Adrenal gland (tissue), 12 donors: ENCODE data around the gene STX8. TPM values are rescaled to one million over a fixed set of nuclear protein-coding genes. Genes with fewer than 3 reads are reported as not detected.

Experiments
- DNase-seq, 7 donors: peaks; one replicate each; pipeline ENCODE4 v3.0.0-alpha.2; 2019 to 2020
- H3K27ac ChIP-seq, 5 donors: fragments of 200-600 bp; sonication (generic) in 4 of 5; 1 replicate in 3 of 5; 2 replicates in 2 of 5; pipeline versions ENCODE4 v1.5.1 to v1.8.0; 2016 to 2020; ENCODE audit warnings: mild to moderate bottlenecking in 1 of 5
- H3K27me3 ChIP-seq: fragments of 200-600 bp; 2 replicates; pipeline ENCODE4 v1.8.0; 2021
- H3K36me3 ChIP-seq, 2 donors: fragments of 200-600 bp; replicated peaks in 1 of 2; 1 replicate in 1 of 2; 2 replicates in 1 of 2; pipeline versions ENCODE4 v1.5.1 to v1.8.0; 2018 to 2022
- H3K4me1 ChIP-seq, 2 donors: fragments of 200-600 bp; replicated peaks in 1 of 2; 1 replicate in 1 of 2; 2 replicates in 1 of 2; pipeline versions ENCODE4 v1.5.1 to v1.8.0; 2018 to 2021
- H3K4me3 ChIP-seq, 4 donors: fragments of 200-600 bp; sonication (generic) in 3 of 4; one replicate each; pipeline ENCODE4 v1.5.1; 2016 to 2018
- H3K9me3 ChIP-seq, 3 donors: fragments of 200-600 bp; sonication (generic) in 1 of 3; replicated peaks in 1 of 3; 1 replicate in 2 of 3; 2 replicates in 1 of 3; pipeline versions ENCODE4 v1.5.1 to v1.8.0; 2016 to 2021
- POLR2A ChIP-seq, 2 donors: fragments of 450-650 bp; IDR thresholded peaks; one replicate each; pipeline ENCODE4 v1.6.1; 2017; ENCODE audit warnings: antibody characterized with exemption in 2 of 2, mild to moderate bottlenecking in 2 of 2, moderate library complexity in 1 of 2
- WGBS, 4 donors: extraction: QIAGEN DNeasy Blood & Tissue Kit in 2 of 4; methylation state at CpG; one replicate each; pipeline versions ENCODE4 v1.1.5 to v1.1.7; 2013 to 2017; 5-methylcytosine and 5-hydroxymethylcytosine counted together
- intact Hi-C, 2 donors: fragments of 100-400 bp; cut with DNase I; formaldehyde crosslinking; loops; one replicate each; pipeline versions ENCODE4 v1.14.1 to v1.15.0; 2022 to 2023
- polyA plus RNA-seq, 3 donors: library from polyadenylated mRNA; stranded (reverse); fragments of 200-250 nt in 2 of 3; fragments of 350-450 nt in 1 of 3; fragmentation: Illumina TruSeq in 1 of 3; extraction: RNeasy Lipid Tissue Mini Kit (QIAGEN cat#74804) in 1 of 3; gene quantifications; one replicate each; pipeline ENCODE4 v1.2.3, GENCODE V29; 2013 to 2014
- total RNA-seq, 9 donors: library from RNA; depleted of rRNA in 4 of 9; stranded (reverse); fragments of >200 nt in 4 of 9; fragments of 120-200 nt in 1 of 9; fragmentation: NEBNext Ultra II Directional in 1 of 9; extraction: Animal tissue kit (Norgen Biotek cat#: 25700) in 1 of 9; gene quantifications; one replicate each; pipeline versions ENCODE4 v1.1.0 to v1.2.4, GENCODE V29; 2013 to 2023
- TF ChIP-seq, protein P1 (sequence below), 6 experiments: fragments of 450-650 bp in 4 of 6; fragments of 200-600 bp in 2 of 6; sonication (generic) in 1 of 6; IDR thresholded peaks; 1 replicate in 5 of 6; 2 replicates in 1 of 6; pipeline versions ENCODE4 v1.5.1 to v1.8.0; 2016 to 2021; ENCODE audit warnings: antibody characterized with exemption in 6 of 6, mild to moderate bottlenecking in 2 of 6, moderate library complexity in 1 of 6
- donor health status: healthy with polysubstance abuse.
- donor health status: Bipolar disorder and iron deficiency.
- donor health status: DM: yes; HTN: yes; CAD: no.
- donor health status: DM: no; HTN: no; CAD: no.
- donor health status: DM: no; HTN: no; CAD: no.
- donor health status: DM: yes; HTN: yes; CAD: no.

The STX8 gene
- total and polyA plus RNA-seq, 12 donors: 21.9 to 94.1 (median 72.3) TPM

- no peak overlapping the region for H3K27ac ChIP-seq
- intact Hi-C loops: no loop called here
- TF ChIP-seq, protein P1, sequence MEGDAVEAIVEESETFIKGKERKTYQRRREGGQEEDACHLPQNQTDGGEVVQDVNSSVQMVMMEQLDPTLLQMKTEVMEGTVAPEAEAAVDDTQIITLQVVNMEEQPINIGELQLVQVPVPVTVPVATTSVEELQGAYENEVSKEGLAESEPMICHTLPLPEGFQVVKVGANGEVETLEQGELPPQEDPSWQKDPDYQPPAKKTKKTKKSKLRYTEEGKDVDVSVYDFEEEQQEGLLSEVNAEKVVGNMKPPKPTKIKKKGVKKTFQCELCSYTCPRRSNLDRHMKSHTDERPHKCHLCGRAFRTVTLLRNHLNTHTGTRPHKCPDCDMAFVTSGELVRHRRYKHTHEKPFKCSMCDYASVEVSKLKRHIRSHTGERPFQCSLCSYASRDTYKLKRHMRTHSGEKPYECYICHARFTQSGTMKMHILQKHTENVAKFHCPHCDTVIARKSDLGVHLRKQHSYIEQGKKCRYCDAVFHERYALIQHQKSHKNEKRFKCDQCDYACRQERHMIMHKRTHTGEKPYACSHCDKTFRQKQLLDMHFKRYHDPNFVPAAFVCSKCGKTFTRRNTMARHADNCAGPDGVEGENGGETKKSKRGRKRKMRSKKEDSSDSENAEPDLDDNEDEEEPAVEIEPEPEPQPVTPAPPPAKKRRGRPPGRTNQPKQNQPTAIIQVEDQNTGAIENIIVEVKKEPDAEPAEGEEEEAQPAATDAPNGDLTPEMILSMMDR (IDR thresholded peaks at IDR 0.05): no peak
- TF ChIP-seq POLR2A (IDR thresholded peaks at IDR 0.05): no peak
- no peaks in the 10 kb centered on the region for H3K36me3 ChIP-seq
- no peaks in the 10 kb centered on the region for H3K4me1 ChIP-seq
- no peak overlapping the region for H3K4me3 ChIP-seq
- no peak for DNase-seq
- H3K9me3 ChIP-seq: no peaks in the 10 kb centered on the region
- 93 to 97% (median 95%) methylated on average over 5 of the region's 5 CpGs for WGBS, 4 donors
- H3K27me3 ChIP-seq: no peaks in the 10 kb centered on the region
Measured at GRCh38 chr17:9472094-9472493, 103.5 kb downstream of the STX8 start.

DNA sequence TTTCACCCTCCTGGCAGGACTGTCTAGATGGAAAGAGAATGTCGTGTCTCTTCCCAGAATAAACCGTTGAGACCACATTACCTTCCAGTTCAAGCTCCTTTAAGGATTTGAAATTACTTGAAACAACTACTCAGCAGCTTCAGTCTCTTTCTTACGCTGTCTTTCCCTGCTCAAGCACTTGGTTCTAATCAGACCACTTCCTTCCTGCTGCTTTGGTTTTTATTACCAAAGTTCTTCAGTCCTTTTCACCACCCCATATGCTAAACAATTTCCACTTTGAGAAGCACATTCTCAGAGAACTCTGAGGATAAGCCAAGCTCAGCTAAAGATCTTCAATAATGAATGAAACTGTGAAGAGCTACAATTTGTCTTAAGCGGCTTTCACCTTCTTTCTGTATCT is 105.4 kb downstream of the STX8 start:
- Histone ChIP-seq H3K27ac (no peak overlapping the region), H3K4me1 (no peaks in the 10 kb centered on the region), H3K4me3 (no peak overlapping the region), H3K9me3 (no peaks in the 10 kb centered on the region), H3K27me3 (no peaks in the 10 kb centered on the region), H3K36me3 (no peaks in the 10 kb centered on the region)
- DNase-seq: no peak
- no peak for TF ChIP-seq POLR2A (IDR thresholded peaks at IDR 0.05)
- TF ChIP-seq, protein P1 (IDR thresholded peaks at IDR 0.05): no peak
- intact Hi-C loops: no loop called here
- WGBS, 4 donors: 66 to 71% (median 70%) methylated on average over 4 of the region's 4 CpGs

DNA sequence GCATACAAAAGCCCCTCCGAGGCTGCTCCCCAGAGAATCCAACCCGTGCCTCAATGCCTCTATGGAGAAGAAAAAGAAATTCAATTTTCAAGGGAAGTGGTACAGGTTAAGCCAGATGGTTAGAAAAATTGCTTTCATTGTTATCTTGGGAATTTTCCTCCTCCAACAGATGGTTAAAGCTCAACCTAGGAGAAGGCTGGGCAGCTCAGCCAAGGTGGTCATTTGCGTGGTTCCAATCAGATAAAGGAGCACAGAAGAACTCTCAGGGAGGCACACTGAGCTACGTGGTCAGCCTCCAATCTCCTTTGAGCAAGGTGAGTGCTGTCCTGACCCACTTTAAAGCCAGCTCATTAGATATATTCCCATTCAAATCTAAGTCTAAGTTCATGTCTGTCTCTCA is 106.7 kb downstream of the STX8 start:
- Histone ChIP-seq H3K27me3 (no peaks in the 10 kb centered on the region), H3K4me1 (no peaks in the 10 kb centered on the region), H3K4me3 (no peak overlapping the region), H3K9me3 (no peaks in the 10 kb centered on the region), H3K36me3 (no peaks in the 10 kb centered on the region), H3K27ac (no peak overlapping the region)
- 83 to 92% (median 84%) methylated on average over 4 of the region's 4 CpGs for WGBS, 4 donors
- no peak for DNase-seq
- TF ChIP-seq, protein P1 (IDR thresholded peaks at IDR 0.05): no peak
- no peak for TF ChIP-seq POLR2A (IDR thresholded peaks at IDR 0.05)
- intact Hi-C loops: no loop called here

- no peaks in the 10 kb centered on the region for H3K9me3 ChIP-seq
Measured at GRCh38 chr17:9468532-9468931, 107.1 kb downstream of the STX8 start.

More at GRCh38 chr17:9468532-9468931, 107.1 kb downstream of the STX8 start:
- WGBS, 4 donors: 53 to 71% (median 62%) methylated on average over 7 to 10 of the region's 10 CpGs
- no peak overlapping the region for H3K4me3 ChIP-seq
- TF ChIP-seq, protein P1 (IDR thresholded peaks at IDR 0.05): no peak
- TF ChIP-seq POLR2A (IDR thresholded peaks at IDR 0.05): no peak
- intact Hi-C loops: no loop called here
- no peaks in the 10 kb centered on the region for H3K4me1 ChIP-seq
- no peak overlapping the region for H3K27ac ChIP-seq
- peak in 6 of 7 donors; percentile 39 to 56 (median 50) for DNase-seq
- no peaks in the 10 kb centered on the region for H3K36me3 ChIP-seq
- no peaks in the 10 kb centered on the region for H3K27me3 ChIP-seq
